Tibial nerve (tissue), 4 donors: ENCODE measurements around the gene AKR1C2.
"Not testable (repeated sequence)": the region's sequence is repeated elsewhere in the genome, so short reads cannot be mapped to it uniquely, and the experiment has no call there.

Source experiments
- EP300 ChIP-seq, 2 donors: sonication (generic); formaldehyde crosslinking; IDR thresholded peaks; one replicate each; pipeline ENCODE4 v1.6.1; 2017; ENCODE audit warnings: antibody characterized with exemption in 2 of 2, mild to moderate bottlenecking in 1 of 2
- POLR2A ChIP-seq, 2 donors: fragments of 450-650 bp; IDR thresholded peaks; one replicate each; pipeline ENCODE4 v1.6.1; 2017; ENCODE audit warnings: antibody characterized with exemption in 2 of 2, mild to moderate bottlenecking in 2 of 2, moderate library complexity in 2 of 2
- TF ChIP-seq, protein P1 (sequence below), 5 experiments: fragments of 200-600 bp in 3 of 5; fragments of 450-650 bp in 2 of 5; sonication (generic) in 3 of 5; IDR thresholded peaks; one replicate each; pipeline ENCODE4 v1.5.1; 2016 to 2019; ENCODE audit warnings: antibody characterized with exemption in 5 of 5, mild to moderate bottlenecking in 3 of 5, moderate library complexity in 2 of 5

DNA sequence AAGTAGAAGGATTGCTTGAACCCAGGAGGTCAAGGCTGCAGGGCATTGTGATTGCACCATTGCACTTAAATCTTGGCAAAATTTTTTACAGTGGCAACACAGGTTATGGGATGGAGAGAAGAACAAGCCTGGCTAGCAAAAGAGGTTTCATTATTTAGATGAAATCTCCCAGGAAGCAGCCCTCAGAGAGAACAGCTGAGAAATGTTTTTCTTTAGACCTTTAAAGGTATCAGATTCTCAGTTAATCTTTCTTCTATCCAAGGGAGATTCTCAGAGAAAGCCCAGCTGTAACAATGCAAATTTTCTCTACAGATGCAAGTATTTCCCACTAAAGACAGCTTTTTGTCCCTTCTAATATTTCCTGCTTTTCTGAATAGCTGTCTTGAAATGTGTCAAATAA lies 60.2 kb downstream of the AKR1C2 start:
- TF ChIP-seq, protein P1, sequence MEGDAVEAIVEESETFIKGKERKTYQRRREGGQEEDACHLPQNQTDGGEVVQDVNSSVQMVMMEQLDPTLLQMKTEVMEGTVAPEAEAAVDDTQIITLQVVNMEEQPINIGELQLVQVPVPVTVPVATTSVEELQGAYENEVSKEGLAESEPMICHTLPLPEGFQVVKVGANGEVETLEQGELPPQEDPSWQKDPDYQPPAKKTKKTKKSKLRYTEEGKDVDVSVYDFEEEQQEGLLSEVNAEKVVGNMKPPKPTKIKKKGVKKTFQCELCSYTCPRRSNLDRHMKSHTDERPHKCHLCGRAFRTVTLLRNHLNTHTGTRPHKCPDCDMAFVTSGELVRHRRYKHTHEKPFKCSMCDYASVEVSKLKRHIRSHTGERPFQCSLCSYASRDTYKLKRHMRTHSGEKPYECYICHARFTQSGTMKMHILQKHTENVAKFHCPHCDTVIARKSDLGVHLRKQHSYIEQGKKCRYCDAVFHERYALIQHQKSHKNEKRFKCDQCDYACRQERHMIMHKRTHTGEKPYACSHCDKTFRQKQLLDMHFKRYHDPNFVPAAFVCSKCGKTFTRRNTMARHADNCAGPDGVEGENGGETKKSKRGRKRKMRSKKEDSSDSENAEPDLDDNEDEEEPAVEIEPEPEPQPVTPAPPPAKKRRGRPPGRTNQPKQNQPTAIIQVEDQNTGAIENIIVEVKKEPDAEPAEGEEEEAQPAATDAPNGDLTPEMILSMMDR (IDR thresholded peaks at IDR 0.05) = not testable (repeated sequence)
- not testable (repeated sequence) for TF ChIP-seq EP300, POLR2A (IDR thresholded peaks at IDR 0.05)
